Measurements from ENCODE around the gene CCDC86.

Gene CCDC86

DNA sequence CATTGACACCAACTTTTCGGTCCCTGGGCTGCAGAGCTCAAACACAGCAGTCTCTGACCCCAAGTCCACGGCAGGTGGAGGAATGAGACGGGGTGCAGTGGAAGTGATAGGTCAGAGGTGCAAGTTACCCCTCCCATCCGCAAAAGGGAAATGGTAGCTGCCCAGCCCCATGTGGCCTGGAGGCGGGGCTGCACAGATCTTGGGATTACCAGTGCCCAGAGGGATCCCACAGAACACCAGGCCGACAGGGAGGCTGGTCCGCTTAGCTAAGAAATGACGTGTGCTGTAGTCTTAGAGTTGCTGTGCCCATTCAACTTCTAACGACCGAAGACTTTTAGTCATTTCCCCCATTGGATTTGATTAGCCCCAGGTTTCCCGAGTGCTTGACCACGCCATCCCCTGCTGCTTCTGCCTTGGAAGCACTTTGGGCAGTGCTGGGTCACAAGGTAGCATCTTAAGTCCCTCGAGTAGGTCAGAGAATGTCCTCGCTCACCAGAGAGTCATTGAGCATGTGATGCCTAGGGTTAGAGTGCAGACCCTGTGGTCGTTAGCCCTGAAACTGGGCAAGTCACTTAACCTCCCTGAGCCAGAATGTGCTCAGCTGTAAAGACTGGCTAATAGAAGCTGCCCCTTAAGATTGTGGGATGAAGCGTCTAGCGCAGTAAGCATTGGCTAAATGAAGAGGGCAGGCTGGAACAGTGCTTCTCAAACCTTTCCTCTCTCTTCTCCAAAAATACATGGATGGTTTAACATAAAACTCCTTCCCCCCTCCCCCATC is 9.6 kb downstream of the CCDC86 start:
- Histone ChIP-seq H3K4me3 (ENCODE audit: low read length) (no peak overlapping the region), H3K4me1 (ENCODE audit: control insufficient read depth, low read length) (peaks cover 2% of the 10 kb centered on the region; the same call in 1 of the 2 replicates), H4K20me1 (ENCODE audit: control insufficient read depth, insufficient read depth, low read depth, low read length) (no peaks in the 10 kb centered on the region), H3K27me3 (ENCODE audit: control insufficient read depth, low read length) (no peaks in the 10 kb centered on the region), H3K9me3 (ENCODE audit: control insufficient read depth, insufficient read depth, low read length) (no peaks in the 10 kb centered on the region), H3K4me2 (ENCODE audit: low read length) (no peak overlapping the region), H3K36me3 (ENCODE audit: control insufficient read depth, low read length) (peaks cover 51% of the 10 kb centered on the region), H3K79me2 (ENCODE audit: control insufficient read depth, low read length) (peaks cover 12% of the 10 kb centered on the region), H3F3A (ENCODE audit: control insufficient read depth, insufficient read depth) (no peaks in the 10 kb centered on the region), H3K27ac (ENCODE audit: low read depth, low read length) (no peak overlapping the region), H3K9me2 (replicated peaks; ENCODE audit: control insufficient read depth, low read length) (no peaks in the 10 kb centered on the region)
- no peak for TF ChIP-seq CTCF (IDR thresholded peaks at IDR 0.05; ENCODE audit: low read depth, low read length, poor library complexity, severe bottlenecking)
- no peak for TF ChIP-seq EZH2phosphoT487 (IDR thresholded peaks at IDR 0.05; ENCODE audit: borderline replicate concordance, low read length)

DNA sequence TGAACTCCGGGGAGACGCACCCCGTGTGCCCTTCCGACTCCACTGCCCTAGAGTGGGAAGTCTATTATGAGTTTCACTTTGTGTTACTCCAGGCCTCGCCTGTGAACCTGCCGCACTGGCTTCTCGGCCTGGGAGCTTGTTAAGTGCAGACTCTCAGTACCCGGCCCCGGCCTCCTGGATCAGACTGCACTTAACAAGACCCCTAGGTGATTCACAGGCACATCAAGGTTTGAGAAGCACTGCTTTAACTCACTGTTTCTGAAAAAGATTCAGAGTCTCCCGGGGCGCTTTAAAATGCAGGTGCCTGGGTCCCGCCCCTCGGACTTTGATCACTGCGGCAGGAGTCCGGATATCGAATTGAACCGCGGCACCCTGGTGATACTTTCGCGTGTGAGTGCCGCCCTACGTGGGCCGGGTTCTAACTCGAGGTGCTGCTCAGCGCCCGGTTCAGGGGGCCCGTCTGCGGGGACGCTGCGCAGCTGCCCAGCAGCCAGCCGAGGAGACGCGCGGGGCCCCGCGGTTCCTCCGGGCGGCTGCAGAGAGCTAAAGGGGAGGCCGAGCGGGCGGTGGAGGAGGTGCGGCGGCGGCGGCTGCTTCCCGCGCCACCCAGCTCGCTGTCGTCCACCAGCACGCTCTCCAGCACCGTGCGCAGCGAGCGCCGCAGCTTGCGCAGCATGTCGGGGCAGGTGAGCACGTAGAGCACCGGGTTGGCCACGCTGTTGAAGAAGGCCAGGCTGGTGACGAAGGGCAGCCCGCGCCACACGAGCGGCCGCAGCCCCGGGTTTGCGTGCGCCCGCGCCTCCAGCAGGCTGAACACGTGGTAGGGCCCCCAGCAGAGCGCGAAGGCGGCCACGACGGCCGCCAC is 10.4 kb downstream of the CCDC86 start:
- Histone ChIP-seq H3K9me3 (ENCODE audit: control insufficient read depth, insufficient read depth, low read length) (no peaks in the 10 kb centered on the region), H3K79me2 (ENCODE audit: control insufficient read depth, low read length) (peaks cover 4% of the 10 kb centered on the region), H3K36me3 (ENCODE audit: control insufficient read depth, low read length) (peaks cover 49% of the 10 kb centered on the region), H3K4me1 (ENCODE audit: control insufficient read depth, low read length) (peaks cover 2% of the 10 kb centered on the region; the same call in 1 of the 2 replicates), H3K4me2 (ENCODE audit: low read length) (no peak overlapping the region), H4K20me1 (ENCODE audit: control insufficient read depth, insufficient read depth, low read depth, low read length) (no peaks in the 10 kb centered on the region), H3K4me3 (ENCODE audit: low read length) (no peak overlapping the region), H3K27me3 (ENCODE audit: control insufficient read depth, low read length) (no peaks in the 10 kb centered on the region), H3K27ac (ENCODE audit: low read depth, low read length) (no peak overlapping the region), H3F3A (ENCODE audit: control insufficient read depth, insufficient read depth) (no peaks in the 10 kb centered on the region), H3K9me2 (replicated peaks; ENCODE audit: control insufficient read depth, low read length) (no peaks in the 10 kb centered on the region)
- TF ChIP-seq CTCF (IDR thresholded peaks at IDR 0.05; ENCODE audit: low read depth, low read length, poor library complexity, severe bottlenecking) (no peak), EZH2phosphoT487 (IDR thresholded peaks at IDR 0.05; ENCODE audit: borderline replicate concordance, low read length) (no peak)

- no peak overlapping the region for H3K4me2 ChIP-seq (ENCODE audit: low read length)
- H3K9me2 ChIP-seq (replicated peaks; ENCODE audit: control insufficient read depth, low read length): no peaks in the 10 kb centered on the region
- H3K36me3 ChIP-seq (ENCODE audit: control insufficient read depth, low read length): peaks cover 40% of the 10 kb centered on the region
- TF ChIP-seq EZH2phosphoT487 (IDR thresholded peaks at IDR 0.05; ENCODE audit: borderline replicate concordance, low read length): no peak
- TF ChIP-seq CTCF (IDR thresholded peaks at IDR 0.05; ENCODE audit: low read depth, low read length, poor library complexity, severe bottlenecking): no peak
- H3K79me2 ChIP-seq (ENCODE audit: control insufficient read depth, low read length): no peaks in the 10 kb centered on the region
- peaks cover 4% of the 10 kb centered on the region for H3K4me1 ChIP-seq (ENCODE audit: control insufficient read depth, low read length)
- no peaks in the 10 kb centered on the region for H4K20me1 ChIP-seq (ENCODE audit: control insufficient read depth, insufficient read depth, low read depth, low read length)
- H3K27me3 ChIP-seq (ENCODE audit: control insufficient read depth, low read length): no peaks in the 10 kb centered on the region
- no peaks in the 10 kb centered on the region for H3K9me3 ChIP-seq (ENCODE audit: control insufficient read depth, insufficient read depth, low read length)
- H3K4me3 ChIP-seq (ENCODE audit: low read length): no peak overlapping the region
- H3F3A ChIP-seq (ENCODE audit: control insufficient read depth, insufficient read depth): no peaks in the 10 kb centered on the region
- H3K27ac ChIP-seq (ENCODE audit: low read depth, low read length): no peak overlapping the region
These were observed 11.4 kb downstream of the CCDC86 start for GRCh38 chr11:60852982-60853950.

All from DOHH2 (cell line).